Suprapubic skin (tissue), 4 donors: ENCODE data around the gene MCC.

ENCODE experiments used
- CTCF ChIP-seq, 2 donors: fragments of 200-600 bp in 1 of 2; fragments of 450-650 bp in 1 of 2; sonication (generic) in 1 of 2; IDR thresholded peaks; one replicate each; pipeline ENCODE4 v1.5.1; 2016 to 2019; ENCODE audit warnings: antibody characterized with exemption in 2 of 2, mild to moderate bottlenecking in 1 of 2, moderate library complexity in 1 of 2
- EP300 ChIP-seq: sonication (generic); formaldehyde crosslinking; IDR thresholded peaks from one replicate; pipeline ENCODE4 v1.6.1; 2017; ENCODE audit warnings: antibody characterized with exemption
- POLR2A ChIP-seq, 2 donors: fragments of 450-650 bp; IDR thresholded peaks; one replicate each; pipeline ENCODE4 v1.6.1; 2017; ENCODE audit warnings: antibody characterized with exemption in 2 of 2, mild to moderate bottlenecking in 2 of 2, moderate library complexity in 2 of 2
- POLR2AphosphoS5 ChIP-seq, 3 donors: sonication (generic); formaldehyde crosslinking; IDR thresholded peaks; one replicate each; pipeline ENCODE4 v1.6.1; 2017; ENCODE audit warnings: antibody characterized with exemption in 3 of 3

- TF ChIP-seq CTCF (IDR thresholded peaks at IDR 0.05) (no peak), POLR2A (IDR thresholded peaks at IDR 0.05) (no peak), EP300 (no peak), POLR2AphosphoS5 (IDR thresholded peaks at IDR 0.05) (no peak)
Observed at GRCh38 chr5:113317636-113318035, 170.6 kb downstream of the MCC start.
